HEK293 (cell line): Measurements from ENCODE around the gene SLC4A11.

Source experiments
- HOXA7 ChIP-seq: sonication (generic); formaldehyde crosslinking; IDR thresholded peaks from 2 replicates; pipeline ENCODE4 v1.8.1; 2022; ENCODE audit warnings: missing genetic modification reagents, borderline replicate concordance
- KLF8 ChIP-seq: fragments of 450-650 bp; formaldehyde crosslinking; IDR thresholded peaks from 2 replicates; pipeline ENCODE4 v1.5.1; 2016; ENCODE audit warnings: missing biosample characterization, missing genetic modification characterization
- PRDM2 ChIP-seq: fragments of 450-650 bp; formaldehyde crosslinking; IDR thresholded peaks from 2 replicates; pipeline ENCODE4 v1.5.1; 2016; ENCODE audit warnings: missing biosample characterization, missing genetic modification characterization, borderline replicate concordance
- SCRT2 ChIP-seq: fragments of 450-650 bp; formaldehyde crosslinking; IDR thresholded peaks from 2 replicates; pipeline ENCODE4 v1.5.1; 2016; ENCODE audit warnings: missing biosample characterization, missing genetic modification characterization
- SP2 ChIP-seq: fragments of 450-650 bp; formaldehyde crosslinking; IDR thresholded peaks from 2 replicates; pipeline ENCODE4 v1.5.1; 2016; ENCODE audit warnings: missing biosample characterization, missing genetic modification characterization
- SP7 ChIP-seq: fragments of 450-650 bp; formaldehyde crosslinking; IDR thresholded peaks from 2 replicates; pipeline ENCODE4 v1.5.1; 2016; ENCODE audit warnings: missing biosample characterization, missing genetic modification characterization
- ZBTB11 ChIP-seq: fragments of 450-650 bp; formaldehyde crosslinking; conservative IDR thresholded peaks from 2 replicates; pipeline ENCODE4 v1.5.1; 2016; ENCODE audit warnings: low read depth, missing biosample characterization, missing genetic modification characterization
- ZNF112 ChIP-seq: fragments of 450-650 bp; formaldehyde crosslinking; IDR thresholded peaks from 2 replicates; pipeline ENCODE4 v1.5.0; 2017; ENCODE audit warnings: missing biosample characterization, missing genetic modification characterization
- ZNF146 ChIP-seq: fragments of 450-650 bp; formaldehyde crosslinking; IDR thresholded peaks from 2 replicates; pipeline ENCODE4 v1.5.1; 2016; ENCODE audit warnings: missing biosample characterization, missing genetic modification characterization
- ZNF280D ChIP-seq: fragments of 450-650 bp; formaldehyde crosslinking; IDR thresholded peaks from 2 replicates; pipeline ENCODE4 v1.5.1; 2016; ENCODE audit warnings: missing biosample characterization, missing genetic modification characterization
- ZNF311 ChIP-seq: fragments of 450-650 bp; formaldehyde crosslinking; IDR thresholded peaks from 2 replicates; pipeline ENCODE4 v1.5.1; 2017; ENCODE audit warnings: missing biosample characterization, missing genetic modification characterization, borderline replicate concordance
- ZNF37A ChIP-seq: fragments of 450-650 bp; IDR thresholded peaks from 2 replicates; pipeline ENCODE4 v1.5.1; 2018; ENCODE audit warnings: missing biosample characterization, missing genetic modification characterization
- ZNF391 ChIP-seq: fragments of 450-650 bp; formaldehyde crosslinking; IDR thresholded peaks from 2 replicates; pipeline ENCODE4 v1.5.1; 2016; ENCODE audit warnings: low read depth, missing biosample characterization, missing genetic modification characterization, borderline replicate concordance
- ZNF398 ChIP-seq: fragments of 450-650 bp; formaldehyde crosslinking; IDR thresholded peaks from 2 replicates; pipeline ENCODE4 v1.5.1; 2017; ENCODE audit warnings: missing biosample characterization, missing genetic modification characterization
- ZNF449 ChIP-seq: fragments of 450-650 bp; formaldehyde crosslinking; IDR thresholded peaks from 2 replicates; pipeline ENCODE4 v1.5.1; 2017; ENCODE audit warnings: missing biosample characterization, mild to moderate bottlenecking, missing genetic modification characterization, moderate library complexity
- ZNF521 ChIP-seq: fragments of 450-650 bp; formaldehyde crosslinking; IDR thresholded peaks from 2 replicates; pipeline ENCODE4 v1.5.1; 2017; ENCODE audit warnings: missing biosample characterization, mild to moderate bottlenecking, missing genetic modification characterization
- ZNF561 ChIP-seq: fragments of 450-650 bp; IDR thresholded peaks from 2 replicates; pipeline ENCODE4 v1.5.1; 2018; ENCODE audit warnings: missing biosample characterization, missing genetic modification characterization, borderline replicate concordance
- ZNF692 ChIP-seq: fragments of 450-650 bp; formaldehyde crosslinking; IDR thresholded peaks from 2 replicates; pipeline ENCODE4 v1.5.1; 2016; ENCODE audit warnings: missing biosample characterization, missing genetic modification characterization
- ZNF768 ChIP-seq: fragments of 450-650 bp; formaldehyde crosslinking; IDR thresholded peaks from 2 replicates; pipeline ENCODE4 v1.5.1; 2018; ENCODE audit warnings: missing biosample characterization, mild to moderate bottlenecking, missing genetic modification characterization
- ZNF837 ChIP-seq: fragments of 450-650 bp; formaldehyde crosslinking; IDR thresholded peaks from 2 replicates; pipeline ENCODE4 v1.5.1; 2016; ENCODE audit warnings: missing biosample characterization, missing genetic modification characterization
- ZSCAN30 ChIP-seq: fragments of 450-650 bp; IDR thresholded peaks from 2 replicates; pipeline ENCODE4 v1.5.1; 2018; ENCODE audit warnings: missing biosample characterization, mild to moderate bottlenecking, missing genetic modification characterization, moderate library complexity

The SLC4A11 gene

GRCh38 chr20:3204124-3204794 is 34.7 kb downstream of the SLC4A11 start, which contains the start of gene DDRGK1 (continued):
- no peak for TF ChIP-seq PRDM2 (tag by site-specific recombination)
- peak; percentile 75 for TF ChIP-seq SP2 (tag by site-specific recombination)
- no peak for TF ChIP-seq ZNF837 (tag by site-specific recombination)
- no peak for TF ChIP-seq ZNF280D (tag by site-specific recombination)
- TF ChIP-seq ZNF112 (tag by site-specific recombination): no peak
- no peak for TF ChIP-seq ZNF311 (tag by site-specific recombination)
- TF ChIP-seq ZNF146 (tag by site-specific recombination): no peak
- TF ChIP-seq ZNF398: 0 out of 2 replicates have a peak, but pooled peaks have one; percentile 0
- peak; percentile 41; the same call in 1 of the 2 replicates for TF ChIP-seq ZBTB11
- TF ChIP-seq ZNF561 (tag by site-specific recombination): peak; percentile 58; the same call in 1 of the 2 replicates
- TF ChIP-seq HOXA7: no peak
- peak; percentile 57; the same call in 1 of the 2 replicates for TF ChIP-seq SCRT2 (tag by site-specific recombination)
- 0 out of 2 replicates have a peak, but pooled peaks have one; percentile 11 for TF ChIP-seq ZSCAN30 (tag by site-specific recombination)
- TF ChIP-seq ZNF521: no peak
- TF ChIP-seq ZNF37A: no peak
- TF ChIP-seq ZNF391: no peak
- peak; percentile 31; the same call in 1 of the 2 replicates for TF ChIP-seq ZNF692 (tag by site-specific recombination)
- TF ChIP-seq KLF8 (tag by site-specific recombination): peak; percentile 72
- 0 out of 2 replicates have a peak, but pooled peaks have one; percentile 53 for TF ChIP-seq SP7 (tag by site-specific recombination)
- TF ChIP-seq ZNF449 (tag by site-specific recombination): peak; percentile 86
- TF ChIP-seq ZNF768 (tag by site-specific recombination): no peak
